Endothelial cell of umbilical vein (primary cell): ENCODE data around the gene SOX9. TPM values are rescaled to one million over a fixed set of nuclear protein-coding genes. Genes with fewer than 3 reads are reported as not detected.

Experiments used
- BruUV-seq: library from RNA; stranded (reverse); fragments of 400-500 nt; replicated peaks from 2 replicates; lab custom pipeline; 2021; lab: Mats Ljungman, UMichigan
- CTCF ChIA-PET: fragments of 300-600, 350-600 bp; sonication (Branson Sonifier 250); formaldehyde crosslinking; loops from one replicate; lab custom pipeline; 2021; ENCODE audit warnings: antibody characterized with exemption, inconsistent platforms; lab: Charles Lee
- POLR2A ChIA-PET: fragments of 300-600, 350-600 bp; sonication (Branson Sonifier 250); formaldehyde crosslinking; loops from one replicate; lab custom pipeline; 2021; ENCODE audit warnings: antibody characterized with exemption, inconsistent platforms; lab: Charles Lee
- DNase-seq: peaks from one replicate; pipeline ENCODE4 v3.0.0-alpha.2; 2011; ENCODE audit warnings: low read depth, low spot score
- FAIRE-seq: peaks from 2 replicates; lab custom pipeline; 2011; peaks lifted over from hg19 to GRCh38; lab: Jason Lieb, UNC
- H2AFZ ChIP-seq: 2 replicates; pipeline ENCODE4 v1.6.0; 2012; ENCODE audit warnings: low read depth, low read length, control low read depth, inconsistent platforms
- H3K27ac ChIP-seq: 2 replicates; pipeline ENCODE4 v1.5.1; 2011; ENCODE audit warnings: low read depth, mild to moderate bottlenecking, control low read depth, low read length, moderate library complexity; ENCODE audit not compliant: insufficient read depth
- H3K27me3 ChIP-seq, 2 experiments: 2 replicates each; pipeline versions ENCODE4 v1.6.0 to v1.6.1; 2011; ENCODE audit warnings: low read length in 2 of 2, mixed read lengths in 1 of 2; ENCODE audit not compliant: control insufficient read depth in 2 of 2, insufficient read depth in 2 of 2
- H3K36me3 ChIP-seq, 2 experiments: 2 replicates in 1 of 2; 3 replicates in 1 of 2; pipeline ENCODE4 v1.5.1; 2011; ENCODE audit warnings: low read length in 2 of 2, mild to moderate bottlenecking in 1 of 2, moderate library complexity in 1 of 2; ENCODE audit not compliant: control insufficient read depth in 2 of 2, insufficient read depth in 2 of 2; ENCODE audit errors: extremely low read depth in 1 of 2
- H3K4me1 ChIP-seq: 3 replicates; pipeline ENCODE4 v1.5.1; 2011; ENCODE audit warnings: mild to moderate bottlenecking, low read length; ENCODE audit not compliant: control insufficient read depth, insufficient read depth; ENCODE audit errors: extremely low read depth
- H3K4me2 ChIP-seq: 2 replicates; pipeline ENCODE4 v1.6.1; 2011; ENCODE audit warnings: low read length, control low read depth, mixed read lengths; ENCODE audit not compliant: insufficient read depth
- H3K4me3 ChIP-seq, 3 experiments: fragments of 200-600 bp in 1 of 3; sonication (generic), shearing (Covaris generic) in 1 of 3; replicated peaks in 1 of 3; 2 replicates each; pipeline ENCODE4 v1.5.1; 2011 to 2016; ENCODE audit warnings: control low read depth in 3 of 3, low read length in 3 of 3, mild to moderate bottlenecking in 2 of 3, inconsistent platforms in 1 of 3, low read depth in 1 of 3, moderate library complexity in 1 of 3; ENCODE audit not compliant: insufficient read depth in 1 of 3
- H3K79me2 ChIP-seq: 2 replicates; pipeline ENCODE4 v1.6.0; 2012; ENCODE audit warnings: low read length, inconsistent platforms; ENCODE audit not compliant: control insufficient read depth, insufficient read depth
- H3K9ac ChIP-seq: replicated peaks from 2 replicates; pipeline ENCODE3; 2011; ENCODE audit warnings: low read length, control low read depth; ENCODE audit not compliant: insufficient read depth; ENCODE audit errors: extremely low read depth
- H3K9me1 ChIP-seq: replicated peaks from 3 replicates; pipeline ENCODE4 v1.6.0; 2011; ENCODE audit warnings: mild to moderate bottlenecking, low read length; ENCODE audit not compliant: control insufficient read depth, insufficient read depth; ENCODE audit errors: extremely low read depth
- H3K9me3 ChIP-seq: replicated peaks from 2 replicates; pipeline ENCODE4 v1.5.1; 2012; ENCODE audit warnings: low read length, inconsistent platforms; ENCODE audit not compliant: control insufficient read depth, insufficient read depth
- H4K20me1 ChIP-seq: replicated peaks from 2 replicates; pipeline ENCODE3; 2011; ENCODE audit warnings: mild to moderate bottlenecking, low read length; ENCODE audit not compliant: control insufficient read depth, insufficient read depth; ENCODE audit errors: extremely low read depth
- EZH2 ChIP-seq: IDR thresholded peaks from 2 replicates; pipeline ENCODE4 v1.6.1; 2012; ENCODE audit warnings: borderline replicate concordance, low read depth, mild to moderate bottlenecking, moderate library complexity, low read length, inconsistent platforms; ENCODE audit not compliant: severe bottlenecking
- GATA2 ChIP-seq: IDR thresholded peaks from 2 replicates; pipeline ENCODE4 v1.7.0; 2011; ENCODE audit warnings: low read depth, mild to moderate bottlenecking, moderate library complexity, mixed read lengths, low read length; ENCODE audit not compliant: insufficient read length, insufficient read depth
- JUN ChIP-seq: IDR thresholded peaks from 2 replicates; pipeline ENCODE4 v1.6.1; 2011; ENCODE audit warnings: borderline replicate concordance, low read depth; ENCODE audit not compliant: insufficient read length, insufficient read depth
- MYC ChIP-seq: IDR thresholded peaks from one replicate; pipeline ENCODE4 v1.6.1; 2011; ENCODE audit warnings: mild to moderate bottlenecking, low read depth, low read length
- POLR2A ChIP-seq: IDR thresholded peaks from 2 replicates; pipeline ENCODE4 v1.6.1; 2012; ENCODE audit warnings: low read depth, mild to moderate bottlenecking, control low read depth, low read length
- POLR2AphosphoS5 ChIP-seq: IDR thresholded peaks from 2 replicates; pipeline ENCODE4 v1.6.1; 2012; ENCODE audit warnings: low read depth, mild to moderate bottlenecking, control low read depth, low read length, moderate library complexity; ENCODE audit not compliant: insufficient read depth
- dilution Hi-C: fragments of 300-500 bp; cut with MboI; formaldehyde crosslinking; loops from one replicate; pipeline ENCODE4 v1.15.0; 2019; ENCODE audit warnings: low sequenced_read_pairs; ENCODE audit not compliant: extremely low pct_ligation_motif_present
- intact Hi-C: fragments of 100-400 bp; cut with micrococcal nuclease; formaldehyde crosslinking; loops from one replicate; pipeline ENCODE4 v1.10.0; 2022
- polyA plus RNA-seq, 4 experiments: library from polyadenylated mRNA; depleted of rRNA in 3 of 4; stranded (reverse) in 3 of 4; unstranded in 1 of 4; fragments of >200 nt; gene quantifications; 2 replicates each; pipeline versions ENCODE4 v1.2.1 to v1.2.3, GENCODE V29; 2011 to 2012; ENCODE audit warnings: missing spikeins in 1 of 4
- total RNA-seq: library from RNA; stranded (reverse); gene quantifications from 2 replicates; pipeline ENCODE4 v1.2.3, GENCODE V29; 2021
- TF ChIP-seq, protein P1 (sequence below): IDR thresholded peaks from 2 replicates; pipeline ENCODE4 v1.6.1; 2011; ENCODE audit not compliant: insufficient read depth, insufficient read length
- TF ChIP-seq, protein P2 (sequence below), 2 donors: IDR thresholded peaks; 1 replicate in 1 of 2; 2 replicates in 1 of 2; pipeline ENCODE4 v1.5.1; 2011; ENCODE audit warnings: low read length in 2 of 2, mild to moderate bottlenecking in 2 of 2, moderate library complexity in 2 of 2, control low read depth in 1 of 2, inconsistent platforms in 1 of 2, low read depth in 1 of 2; ENCODE audit not compliant: insufficient read depth in 1 of 2; ENCODE audit errors: extremely low read depth in 1 of 2

The SOX9 gene
- total and polyA plus RNA-seq, 2 donors (not counting 3 experiments of a cell fraction or from before 2014, with no cell fraction given): not detected

DNA sequence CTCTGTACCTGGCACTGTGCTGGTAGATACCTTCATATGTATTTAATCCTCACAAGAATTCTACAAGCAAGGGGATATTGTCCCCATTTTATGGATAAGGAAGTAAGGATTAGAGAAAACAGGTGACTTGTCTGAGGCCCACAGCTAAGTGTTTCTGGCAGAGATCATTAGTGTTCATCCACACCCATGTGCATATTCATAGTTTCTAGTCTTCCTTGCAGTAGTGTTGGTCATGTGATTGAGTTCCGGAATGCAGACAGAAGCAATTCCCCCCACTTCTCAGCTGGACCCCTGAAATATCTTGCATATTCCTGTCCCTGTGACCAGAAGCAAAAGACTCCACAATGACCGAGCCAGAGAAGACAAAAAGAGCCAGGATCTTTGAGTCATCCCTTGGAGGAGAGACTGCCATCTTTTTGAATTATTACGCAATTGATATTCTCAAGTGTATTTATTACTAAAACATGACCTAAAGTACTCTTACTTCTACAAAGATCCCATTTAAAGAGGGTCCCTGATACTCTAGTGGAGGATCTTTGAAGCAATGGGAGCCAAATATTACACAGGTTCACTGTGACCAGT lies 43.4 kb downstream of the SOX9 start:
- Histone ChIP-seq H3K4me2 (no peak overlapping the region), H4K20me1 (no peaks in the 10 kb centered on the region), H3K36me3 (no peaks in the 10 kb centered on the region), H3K27me3 (no peaks in the 10 kb centered on the region), H3K79me2 (no peaks in the 10 kb centered on the region), H3K27ac (no peak overlapping the region), H3K4me3 (no peak overlapping the region), H2AFZ (no peak overlapping the region), H3K9me3 (peaks cover 5% of the 10 kb centered on the region), H3K9ac (no peak overlapping the region), H3K9me1 (no peaks in the 10 kb centered on the region), H3K4me1 (no peaks in the 10 kb centered on the region)
- DNase-seq (no peak), FAIRE-seq (no peak)
- intact Hi-C loops (no loop called here), dilution Hi-C loops (no loop called here)
- ChIA-PET POLR2A (no interaction called here), CTCF (no interaction called here)
- TF ChIP-seq MYC (no peak), EZH2 (no peak), GATA2 (no peak), POLR2A (no peak), JUN (no peak), POLR2AphosphoS5 (no peak)
- TF ChIP-seq, protein P1, sequence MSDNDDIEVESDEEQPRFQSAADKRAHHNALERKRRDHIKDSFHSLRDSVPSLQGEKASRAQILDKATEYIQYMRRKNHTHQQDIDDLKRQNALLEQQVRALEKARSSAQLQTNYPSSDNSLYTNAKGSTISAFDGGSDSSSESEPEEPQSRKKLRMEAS: no peak
- TF ChIP-seq, protein P2, sequence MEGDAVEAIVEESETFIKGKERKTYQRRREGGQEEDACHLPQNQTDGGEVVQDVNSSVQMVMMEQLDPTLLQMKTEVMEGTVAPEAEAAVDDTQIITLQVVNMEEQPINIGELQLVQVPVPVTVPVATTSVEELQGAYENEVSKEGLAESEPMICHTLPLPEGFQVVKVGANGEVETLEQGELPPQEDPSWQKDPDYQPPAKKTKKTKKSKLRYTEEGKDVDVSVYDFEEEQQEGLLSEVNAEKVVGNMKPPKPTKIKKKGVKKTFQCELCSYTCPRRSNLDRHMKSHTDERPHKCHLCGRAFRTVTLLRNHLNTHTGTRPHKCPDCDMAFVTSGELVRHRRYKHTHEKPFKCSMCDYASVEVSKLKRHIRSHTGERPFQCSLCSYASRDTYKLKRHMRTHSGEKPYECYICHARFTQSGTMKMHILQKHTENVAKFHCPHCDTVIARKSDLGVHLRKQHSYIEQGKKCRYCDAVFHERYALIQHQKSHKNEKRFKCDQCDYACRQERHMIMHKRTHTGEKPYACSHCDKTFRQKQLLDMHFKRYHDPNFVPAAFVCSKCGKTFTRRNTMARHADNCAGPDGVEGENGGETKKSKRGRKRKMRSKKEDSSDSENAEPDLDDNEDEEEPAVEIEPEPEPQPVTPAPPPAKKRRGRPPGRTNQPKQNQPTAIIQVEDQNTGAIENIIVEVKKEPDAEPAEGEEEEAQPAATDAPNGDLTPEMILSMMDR (IDR thresholded peaks at IDR 0.05; ENCODE audit: extremely low read depth in 1 of 2, insufficient read depth in 1 of 2, low read depth in 1 of 2, low read length in 2 of 2): no peak
- no TSS peak for BruUV-seq
